ENCODE measurements around the gene CCT7. TPM values are rescaled to one million over a fixed set of nuclear protein-coding genes. Genes with fewer than 3 reads are reported as not detected.
A peak's percentile ranks its signal among the peaks of the same experiment; 100 is the strongest.

CCT7 gene
- total and polyA plus RNA-seq, 4 donors, result 129 to 207 (median 178) TPM

GRCh38 chr2:73293534-73294171 lies 59.5 kb downstream of the CCT7 start, which contains the start of gene EGR4:
Gene EGR4 (minus strand): TSS chr2:73293548. CDS start chr2:73293317, 231 bp downstream.
- no peak for TF ChIP-seq CTCF (IDR thresholded peaks at IDR 0.05; ENCODE audit: control extremely low read depth, extremely low read depth)
- ATAC-seq (ENCODE audit: insufficient read depth, low FRiP score), result peak; percentile 62
- Histone ChIP-seq H3K9ac (ENCODE audit: insufficient read depth in 1 of 2, low read length in 2 of 2) (no peak within 1 kb of the TSS), H3K36me3 (ENCODE audit: control insufficient read depth in 4 of 4, insufficient read depth in 4 of 4, low read length in 4 of 4) (no peaks in the 10 kb centered on the region), H3K27me3 (ENCODE audit: control insufficient read depth in 3 of 3, insufficient read depth in 3 of 3, low read length in 2 of 3) (peaks cover 28 to 87% (median 62%) of the 10 kb centered on the region in 3 donors), H3K9me3 (ENCODE audit: control insufficient read depth in 4 of 4, insufficient read depth in 3 of 4, low read length in 3 of 4) (peaks cover 0 to 13% (median 0%) of the 10 kb centered on the region in 4 donors), H3K4me1 (ENCODE audit: control insufficient read depth in 5 of 5, insufficient read depth in 5 of 5, low read length in 5 of 5) (peaks cover 0 to 19% (median 0%) of the 10 kb centered on the region in 5 donors), H3K4me3 (peak within 1 kb of the TSS; percentile 33), H3K27ac (ENCODE audit: low read depth in 1 of 2, low read length in 1 of 2) (no peak within 1 kb of the TSS)
- peak; percentile 47 to 66 (median 57) for DNase-seq
- 1 to 2% methylated on average over 39 to 45 of the region's 45 CpGs for WGBS, 2 donors

DNA sequence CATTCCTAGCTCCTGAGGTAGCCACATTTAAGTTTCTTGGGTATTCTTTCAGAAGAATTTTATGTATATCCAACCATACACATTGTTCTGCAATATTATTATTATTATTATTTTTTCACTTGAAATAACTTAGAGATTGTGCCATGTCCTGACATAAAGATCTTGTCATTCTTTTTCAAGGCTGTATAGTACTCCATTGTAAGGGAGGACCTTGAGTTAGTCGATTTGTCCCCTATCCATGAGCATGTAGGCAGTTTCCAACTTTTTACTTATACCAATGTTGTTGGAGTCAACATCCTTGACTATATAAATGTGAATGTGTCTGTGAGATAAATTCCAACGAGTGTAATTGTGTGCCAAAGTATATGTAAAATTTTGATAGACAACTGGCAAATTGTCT lies 60.1 kb downstream of the CCT7 start:
- TF ChIP-seq CTCF (IDR thresholded peaks at IDR 0.05; ENCODE audit: control extremely low read depth, extremely low read depth), result no peak
- Histone ChIP-seq H3K27ac (ENCODE audit: low read depth in 1 of 2, low read length in 1 of 2) (no peak overlapping the region), H3K27me3 (ENCODE audit: control insufficient read depth in 3 of 3, insufficient read depth in 3 of 3, low read length in 2 of 3) (peaks cover 28 to 82% (median 62%) of the 10 kb centered on the region in 3 donors), H3K36me3 (ENCODE audit: control insufficient read depth in 4 of 4, insufficient read depth in 4 of 4, low read length in 4 of 4) (no peaks in the 10 kb centered on the region), H3K4me1 (ENCODE audit: control insufficient read depth in 5 of 5, insufficient read depth in 5 of 5, low read length in 5 of 5) (peaks cover 0 to 19% (median 0%) of the 10 kb centered on the region in 5 donors), H3K9me3 (ENCODE audit: control insufficient read depth in 4 of 4, insufficient read depth in 3 of 4, low read length in 3 of 4) (peaks cover 0 to 13% (median 0%) of the 10 kb centered on the region in 4 donors), H3K9ac (ENCODE audit: insufficient read depth in 1 of 2, low read length in 2 of 2) (no peak overlapping the region), H3K4me3 (no peak overlapping the region)
- ATAC-seq (ENCODE audit: insufficient read depth, low FRiP score) (no peak), DNase-seq (no peak)
- WGBS, 2 donors, result 93% methylated on average over 2 of the region's 2 CpGs

DNA sequence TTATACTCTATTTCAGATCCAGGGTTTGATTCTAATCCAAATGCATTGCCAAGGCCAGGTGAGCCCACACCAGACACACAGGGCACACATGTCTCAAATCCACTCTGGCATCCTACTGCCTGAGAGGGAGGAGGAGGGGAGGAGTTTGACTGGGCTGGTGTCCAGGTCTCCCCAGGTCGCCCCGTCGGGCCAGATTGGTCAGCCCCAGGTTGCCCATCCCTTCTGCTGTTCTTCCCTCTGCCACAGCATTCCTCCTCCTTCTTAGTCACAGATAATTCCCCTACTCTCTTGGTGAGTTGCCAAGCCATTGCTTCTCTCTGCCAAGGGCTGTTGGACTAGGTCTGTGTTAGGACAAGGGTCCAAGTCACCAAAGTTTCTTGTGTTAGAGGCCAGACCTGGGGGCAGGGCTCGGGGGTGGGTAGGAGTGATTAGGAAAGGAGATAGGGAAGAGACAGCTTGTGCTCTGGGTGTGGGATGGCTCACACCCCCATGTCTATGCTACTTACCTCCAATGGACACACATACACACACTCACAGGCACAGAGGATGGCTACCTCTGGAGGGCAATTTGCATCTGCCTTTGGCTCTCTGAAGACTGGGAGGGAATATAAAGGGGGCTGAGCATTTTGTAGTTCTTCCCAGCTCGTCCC lies 61.8 kb downstream of the CCT7 start:
- H3K36me3 ChIP-seq (ENCODE audit: control insufficient read depth in 4 of 4, insufficient read depth in 4 of 4, low read length in 4 of 4), result no peaks in the 10 kb centered on the region
- H3K9ac ChIP-seq (ENCODE audit: insufficient read depth in 1 of 2, low read length in 2 of 2), result no peak overlapping the region
- DNase-seq (no peak), ATAC-seq (ENCODE audit: insufficient read depth, low FRiP score) (no peak)
- H3K4me3 ChIP-seq, result no peak overlapping the region
- peaks cover 0 to 19% (median 0%) of the 10 kb centered on the region in 5 donors for H3K4me1 ChIP-seq (ENCODE audit: control insufficient read depth in 5 of 5, insufficient read depth in 5 of 5, low read length in 5 of 5)
- H3K27ac ChIP-seq (ENCODE audit: low read depth in 1 of 2, low read length in 1 of 2), result no peak overlapping the region
- 33 to 54% methylated on average over 5 of the region's 5 CpGs for WGBS, 2 donors
- peaks cover 0 to 13% (median 0%) of the 10 kb centered on the region in 4 donors for H3K9me3 ChIP-seq (ENCODE audit: control insufficient read depth in 4 of 4, insufficient read depth in 3 of 4, low read length in 3 of 4)
- no peak for TF ChIP-seq CTCF (IDR thresholded peaks at IDR 0.05; ENCODE audit: control extremely low read depth, extremely low read depth)
- H3K27me3 ChIP-seq (ENCODE audit: control insufficient read depth in 3 of 3, insufficient read depth in 3 of 3, low read length in 2 of 3), result peaks cover 27 to 71% (median 55%) of the 10 kb centered on the region in 3 donors
